Pulmonary artery endothelial cell (primary cell): ENCODE measurements around the gene OR2G3. TPM values are rescaled to one million over a fixed set of nuclear protein-coding genes. Genes with fewer than 3 reads are reported as not detected.

Experiments
- DNase-seq: peaks from one replicate; pipeline ENCODE4 v3.0.0-alpha.2; 2011; ENCODE audit warnings: low read depth, low spot score
- total RNA-seq: library from RNA; depleted of rRNA; stranded (reverse); fragments of >200 nt; gene quantifications from 2 replicates; pipeline ENCODE4 v1.2.3, GENCODE V29; 2014

Gene OR2G3
- not detected in 2 replicates for total RNA-seq

DNA sequence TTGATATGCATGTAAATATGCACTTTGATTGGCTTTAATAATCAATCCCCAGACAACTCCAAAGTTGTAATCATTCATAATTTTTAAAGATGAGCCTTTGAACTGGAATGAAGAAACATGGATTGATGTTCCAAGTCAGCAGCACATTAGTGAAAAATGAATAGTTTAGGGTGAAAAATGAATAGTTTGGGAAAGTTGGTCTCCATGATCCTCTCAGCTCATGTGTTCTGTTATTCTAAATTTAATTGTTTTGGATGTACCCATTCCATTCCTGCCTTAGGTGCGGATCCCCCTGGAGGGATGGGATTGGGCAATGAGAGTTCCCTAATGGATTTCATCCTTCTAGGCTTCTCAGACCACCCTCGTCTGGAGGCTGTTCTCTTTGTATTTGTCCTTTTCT is at the start of gene OR2G3:
TSS of gene OR2G3 (plus strand) at position 301 of the 400 bp plus-strand sequence. CDS start at position 301, 0 bp downstream.
- no peak for DNase-seq

DNA sequence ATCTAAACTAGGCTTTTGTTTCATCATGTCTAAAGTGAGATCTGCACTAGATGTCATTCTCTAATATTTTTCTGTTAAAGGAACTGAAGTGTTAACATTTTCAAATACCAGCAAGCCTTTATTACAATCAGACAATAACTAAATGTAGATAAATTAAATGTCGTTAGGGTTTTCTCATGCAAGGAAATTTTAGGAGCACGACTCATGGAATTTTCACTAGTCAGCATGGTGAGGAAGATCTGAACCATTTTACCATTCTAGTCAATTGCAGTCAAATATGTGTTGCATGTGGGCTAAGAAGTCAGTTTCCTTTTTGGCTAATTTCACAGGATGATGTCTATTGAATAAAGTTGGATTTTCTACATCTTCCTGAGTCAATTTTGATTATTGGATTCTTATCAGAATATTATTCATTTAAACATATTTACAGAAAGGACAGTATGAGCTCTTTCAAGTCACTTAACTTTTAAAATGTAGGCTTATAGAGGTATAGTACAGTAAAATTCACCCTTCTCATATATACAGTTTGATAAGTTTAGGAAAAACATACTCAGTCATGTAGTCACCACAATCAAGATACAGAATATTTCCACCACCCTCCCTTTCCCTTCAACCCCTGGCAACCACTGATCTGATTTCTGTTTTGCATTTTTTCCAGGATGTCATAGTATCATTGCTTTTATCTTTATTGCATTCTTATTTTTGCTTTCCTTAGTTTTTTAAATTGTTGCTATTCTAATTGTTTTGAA is 47.3 kb upstream of the OR2G3 start:
- DNase-seq, result no peak

DNA sequence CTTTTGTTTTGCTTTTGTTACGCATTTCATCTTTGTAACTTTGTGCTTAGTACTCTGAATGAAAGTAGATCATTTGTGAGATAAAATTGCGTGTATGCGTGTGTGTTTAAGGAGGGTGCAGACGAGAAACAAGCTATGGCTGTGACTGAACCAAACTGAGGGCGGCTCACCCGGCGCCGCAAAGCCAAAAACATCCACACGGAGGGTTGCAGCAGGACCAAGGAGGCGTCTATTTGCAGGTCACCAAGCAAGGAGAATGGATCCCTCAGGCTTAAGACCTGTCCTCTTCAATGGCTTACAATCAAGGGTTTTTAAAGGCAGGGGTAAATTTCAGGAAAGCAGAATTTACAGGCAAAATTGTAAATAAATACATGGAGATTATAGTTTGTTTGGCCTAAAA is 43.7 kb upstream of the OR2G3 start:
- no peak for DNase-seq

DNA sequence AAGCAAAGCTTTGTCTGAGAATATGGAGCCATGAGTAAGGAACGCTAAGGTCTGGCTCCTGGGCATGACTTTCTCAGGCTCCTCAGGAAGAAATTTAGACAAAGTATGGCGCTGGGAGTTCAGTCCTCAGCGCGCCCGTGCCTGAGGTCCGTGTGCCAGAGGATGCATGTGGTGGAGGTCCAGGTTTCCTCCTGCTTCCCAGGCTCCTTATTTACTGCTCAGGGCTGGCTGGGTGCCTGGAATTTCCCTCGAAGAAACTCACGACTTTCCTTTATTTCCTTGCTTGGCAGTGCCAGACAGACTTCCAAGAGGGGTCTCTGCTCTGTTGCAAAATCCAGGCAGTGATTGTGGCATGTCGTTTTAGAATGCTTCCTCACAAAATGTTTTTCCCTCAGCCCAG is 43.2 kb upstream of the OR2G3 start:
- no peak for DNase-seq

DNA sequence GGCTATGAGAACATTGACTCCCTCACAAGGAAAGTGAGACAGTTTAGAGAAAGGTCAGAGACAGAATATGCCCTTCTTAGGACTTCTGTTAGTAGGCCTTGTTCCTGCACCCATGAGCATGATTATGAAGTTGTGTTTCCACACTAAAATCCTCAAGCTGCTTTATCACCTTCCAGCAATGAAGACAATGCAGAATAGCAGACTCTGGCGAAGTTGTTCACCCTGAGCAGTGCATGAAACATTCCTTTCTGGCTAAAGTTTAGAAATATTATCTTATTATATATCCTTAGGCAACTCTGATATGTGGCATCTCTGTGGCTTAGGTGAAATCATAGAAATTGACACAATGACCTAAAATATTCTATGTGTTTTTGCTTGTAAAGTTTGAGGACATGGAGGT is 31.1 kb upstream of the OR2G3 start:
- no peak for DNase-seq

DNA sequence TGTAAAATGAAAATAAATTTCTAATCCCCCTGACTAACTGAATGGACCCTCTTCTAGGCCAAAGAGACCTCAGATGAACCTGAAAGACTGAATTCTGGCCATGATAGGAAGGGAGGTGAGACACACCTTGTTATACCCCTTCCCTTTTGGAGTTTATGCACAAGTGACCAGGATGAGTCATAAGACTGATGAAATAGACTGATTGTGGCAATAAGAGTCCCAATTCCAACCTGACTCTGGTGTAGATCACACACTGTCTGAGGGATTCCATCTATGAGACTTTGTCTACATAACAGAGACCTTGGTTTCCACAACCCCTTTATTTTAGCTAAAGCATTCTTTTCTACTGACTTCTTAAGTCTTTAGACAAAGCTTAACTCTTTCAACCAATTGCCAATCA is 30.7 kb upstream of the OR2G3 start:
- no peak for DNase-seq

DNA sequence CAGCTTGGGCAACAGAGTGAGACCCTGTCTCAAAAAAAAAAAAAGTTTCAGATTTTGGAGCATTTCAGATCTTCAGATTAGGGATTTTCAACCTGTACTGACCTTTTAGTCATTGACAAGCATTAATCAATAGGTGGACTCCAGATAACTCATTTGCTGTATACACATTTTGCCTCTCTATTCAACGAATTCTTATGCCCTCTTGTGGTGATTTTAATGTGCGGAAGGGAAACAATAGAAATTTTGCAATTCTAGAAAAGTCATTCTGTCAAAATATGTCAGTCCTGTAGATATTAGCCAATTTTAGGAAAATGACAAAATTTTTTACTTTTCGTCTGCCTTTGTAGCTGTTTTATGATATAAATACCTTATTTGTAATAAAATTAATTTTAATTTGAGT is 28.9 kb upstream of the OR2G3 start:
- DNase-seq, result no peak

DNA sequence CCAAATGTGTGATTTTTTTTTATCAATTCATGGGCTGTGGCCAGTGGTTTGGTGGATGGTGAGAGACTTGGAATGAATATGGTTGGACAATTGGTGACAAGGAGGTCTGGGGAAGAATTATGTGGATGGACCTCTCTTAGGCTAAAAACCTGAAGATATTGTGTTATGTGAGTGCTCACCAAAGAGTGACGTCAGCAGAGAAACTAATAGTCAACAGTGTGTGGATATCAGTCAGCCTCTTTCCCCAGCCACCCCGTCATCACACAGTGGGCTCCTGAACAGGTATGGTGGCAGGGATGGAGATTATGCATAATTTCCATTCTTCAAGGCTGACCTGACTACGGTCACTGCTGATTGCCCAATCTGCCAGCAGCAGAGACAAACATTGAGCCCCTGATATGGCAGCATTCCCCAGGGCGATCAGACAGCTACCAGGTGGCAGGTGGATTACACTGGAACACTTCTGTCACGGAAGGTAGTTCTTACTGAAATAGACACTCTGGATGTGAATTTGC is 26.4 kb upstream of the OR2G3 start:
- DNase-seq, result no peak

DNA sequence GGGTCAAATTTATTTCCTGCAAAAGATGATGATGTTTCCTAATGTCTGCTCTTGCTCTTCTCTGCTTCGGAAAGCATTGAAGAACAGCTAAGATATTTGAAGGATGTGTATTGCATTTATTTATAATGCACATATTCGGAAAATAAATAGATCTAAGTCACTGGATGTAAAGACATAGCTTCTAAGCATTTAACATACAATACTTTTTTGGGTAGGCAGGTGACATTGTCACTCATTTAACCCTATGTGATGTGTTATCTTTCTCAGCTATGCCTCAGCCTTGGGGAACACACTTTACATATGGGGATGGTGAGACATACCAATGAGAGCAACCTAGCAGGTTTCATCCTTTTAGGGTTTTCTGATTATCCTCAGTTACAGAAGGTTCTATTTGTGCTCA is 17.3 kb upstream of the OR2G3 start, which contains the start of gene OR2G2:
TSS of gene OR2G2 (plus strand) at position 301 of the 400 bp plus-strand sequence. CDS start at position 301, 0 bp downstream.
- no peak for DNase-seq

DNA sequence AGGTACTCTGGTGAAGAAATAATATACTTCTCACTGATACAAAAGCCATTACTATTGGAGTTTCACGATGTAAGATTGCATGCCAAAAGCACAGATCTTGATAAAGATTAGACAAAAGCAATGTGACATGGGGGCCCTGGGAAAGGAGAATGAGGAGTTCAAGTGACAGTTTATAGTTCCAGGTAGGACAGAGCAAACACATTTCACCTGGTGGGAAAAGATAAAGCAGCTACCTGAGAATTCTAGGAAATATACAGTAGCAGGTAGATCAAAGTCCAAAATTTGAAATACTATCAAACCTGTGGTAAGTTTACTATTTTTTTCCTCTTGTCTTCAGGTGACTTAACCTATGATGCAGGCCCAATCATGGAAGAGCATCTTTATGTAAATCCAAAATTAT is 8.0 kb downstream of the OR2G3 start:
- DNase-seq, result no peak

DNA sequence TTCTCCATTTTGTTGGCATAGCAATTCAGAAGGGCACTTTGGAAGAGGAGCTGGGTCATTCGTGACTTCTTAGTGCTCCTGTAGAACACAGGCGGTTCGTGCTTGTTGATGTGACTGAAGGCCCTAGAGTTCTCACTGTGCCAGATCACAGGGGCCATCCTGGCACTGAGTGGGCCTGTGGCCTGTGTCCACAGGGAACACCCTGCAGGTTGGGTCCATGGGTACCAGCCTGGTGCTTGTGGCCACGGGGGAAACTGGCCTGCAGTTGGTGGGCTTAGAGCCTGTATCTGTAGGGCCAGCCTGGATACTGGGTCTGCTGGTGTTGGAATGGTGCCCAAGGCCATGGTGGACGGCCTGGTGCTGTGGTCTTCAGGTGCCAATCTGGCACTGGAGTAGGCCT is 9.2 kb downstream of the OR2G3 start:
- no peak for DNase-seq

DNA sequence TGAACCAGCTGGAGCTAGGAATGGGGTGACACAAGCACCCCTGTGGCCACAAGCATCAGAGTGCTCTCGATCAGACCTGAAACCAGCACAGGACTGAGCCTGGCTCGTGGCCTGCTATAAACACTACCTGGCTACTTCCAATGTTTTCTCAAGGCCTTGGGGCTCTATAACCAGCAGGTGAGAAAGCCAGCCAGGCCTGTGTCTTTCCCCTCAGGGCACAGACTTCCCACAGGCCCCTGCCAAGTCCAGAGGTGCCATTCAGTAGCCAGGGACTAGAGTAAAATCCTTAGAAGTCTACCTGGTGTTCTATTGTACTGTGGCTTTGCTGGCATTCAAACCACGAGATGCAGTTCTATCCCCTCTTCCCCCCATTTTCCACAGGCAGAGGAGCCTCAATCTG is 22.6 kb downstream of the OR2G3 start:
- DNase-seq, result no peak

DNA sequence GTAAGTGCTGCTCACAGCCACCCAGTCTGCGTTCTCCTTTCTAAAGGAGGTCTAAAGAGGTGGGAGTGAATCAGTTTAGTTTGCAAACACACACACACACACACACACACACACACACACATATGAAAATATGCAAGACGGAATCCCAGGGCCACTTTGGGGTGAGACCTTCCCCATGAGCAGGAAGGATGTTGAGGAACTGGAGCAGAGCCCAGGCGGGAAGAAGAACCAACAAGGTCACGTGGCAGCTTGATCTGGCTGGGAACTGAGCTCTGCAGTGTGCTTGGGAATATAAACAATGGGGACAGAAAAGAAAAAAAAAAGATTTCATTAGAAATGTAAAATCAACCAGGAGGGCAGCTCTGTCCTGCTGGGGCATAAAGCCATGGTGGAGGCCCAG is 32.6 kb downstream of the OR2G3 start:
- no peak for DNase-seq

DNA sequence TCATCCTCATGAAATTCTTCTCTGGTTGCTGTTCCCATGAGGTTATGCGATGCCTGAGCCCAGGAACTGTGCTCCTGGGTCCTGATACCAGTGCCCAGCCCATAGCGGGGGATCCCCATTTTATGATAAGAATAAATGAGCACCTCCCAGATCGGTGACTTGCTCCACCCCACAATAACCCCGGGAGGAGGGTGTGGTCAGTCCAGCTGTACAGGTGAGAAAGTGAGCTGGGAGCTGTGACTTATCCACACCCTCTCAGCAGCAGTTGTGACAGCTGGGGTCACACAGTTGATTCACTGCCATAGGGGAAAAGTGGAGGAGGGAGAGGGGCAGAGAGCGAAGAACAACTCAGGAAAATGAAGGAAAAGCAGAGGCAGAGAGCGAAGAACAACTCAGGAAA is 33.4 kb downstream of the OR2G3 start:
- no peak for DNase-seq

DNA sequence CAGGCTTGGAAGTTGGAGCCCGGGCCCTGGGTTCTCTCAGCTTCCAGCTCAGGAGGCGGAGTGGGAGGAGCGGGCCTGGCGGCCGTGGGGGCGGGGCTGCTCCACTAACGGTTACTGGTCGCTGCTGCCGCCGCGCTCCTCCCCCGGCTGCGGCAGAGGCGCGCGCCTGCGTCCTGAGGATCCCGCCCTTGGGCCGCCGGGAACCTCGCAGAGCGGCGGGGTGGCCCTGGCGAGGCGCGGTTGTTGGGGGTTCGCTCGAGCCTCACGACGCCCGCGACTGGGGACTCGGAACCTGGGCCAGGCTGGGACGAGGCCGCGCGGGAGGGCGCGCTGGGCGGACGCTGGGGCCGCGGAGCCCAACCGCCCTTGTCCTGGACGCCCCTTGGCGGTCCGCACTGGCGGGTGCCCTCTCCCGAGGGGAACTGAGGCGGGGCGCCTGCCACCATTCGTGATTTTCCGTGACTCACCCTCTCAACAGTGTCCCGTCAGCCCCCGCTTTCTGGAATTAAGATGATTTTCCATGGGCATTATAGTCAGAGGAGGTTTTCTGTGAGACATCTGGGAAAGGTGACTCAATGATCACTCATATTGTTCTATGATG is 34.1 kb downstream of the OR2G3 start:
- no peak for DNase-seq

DNA sequence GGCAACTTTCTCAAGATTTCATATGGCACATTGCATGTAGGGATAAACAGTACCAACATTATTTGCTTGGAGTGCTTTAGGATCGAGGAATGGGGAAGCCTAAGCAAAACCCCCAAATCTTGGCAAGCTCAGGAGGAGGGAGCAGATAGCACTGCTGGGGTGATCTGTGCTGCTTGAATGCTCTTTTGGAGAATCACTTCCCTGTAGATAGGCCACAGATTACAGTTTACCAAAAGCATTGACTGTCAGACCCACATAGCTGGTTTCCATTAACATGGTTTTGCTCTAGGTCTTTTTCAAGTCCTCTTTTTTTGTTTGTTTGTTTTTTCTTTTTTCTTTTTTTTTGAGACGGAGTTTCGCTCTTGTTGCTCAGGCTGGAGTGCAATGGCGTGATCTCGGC is 37.4 kb downstream of the OR2G3 start:
- DNase-seq, result no peak

DNA sequence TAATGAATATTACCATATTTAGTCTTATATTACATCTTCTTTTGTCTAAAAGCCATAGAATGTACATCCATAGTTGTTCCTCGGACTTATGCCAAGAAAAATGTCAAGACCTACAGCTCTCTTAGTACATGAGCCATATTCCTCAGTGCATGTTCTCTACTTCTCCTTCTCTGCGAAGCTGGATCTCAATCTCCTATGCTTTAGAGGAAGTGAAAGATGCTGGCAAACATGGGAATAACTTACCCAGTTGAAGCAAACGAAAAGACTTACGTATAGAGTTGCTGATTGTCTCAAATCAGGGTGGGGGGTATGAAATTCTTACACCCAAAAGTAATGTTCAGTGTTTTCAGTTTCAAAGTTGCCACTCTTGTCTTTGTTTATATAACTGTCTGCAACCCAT is 41.5 kb downstream of the OR2G3 start:
- no peak for DNase-seq

DNA sequence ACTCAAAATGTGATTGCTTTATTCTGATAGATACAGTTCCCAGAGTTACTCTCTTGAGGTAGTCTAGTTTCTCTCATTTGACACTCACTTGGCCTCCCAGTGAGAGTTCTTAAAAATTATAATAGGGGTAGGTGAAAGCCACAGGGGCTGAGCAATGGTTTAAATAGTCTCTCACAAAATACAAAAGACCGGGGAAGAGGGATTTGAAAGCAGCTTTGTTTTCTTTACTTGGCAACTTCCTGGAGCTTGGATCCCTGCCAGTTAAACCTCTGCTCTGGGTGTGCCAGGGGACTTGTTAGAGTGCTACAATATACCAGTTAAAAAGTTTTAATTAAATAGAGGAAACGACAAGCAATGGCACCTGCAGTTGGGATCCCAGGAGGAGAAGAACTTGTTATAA is 42.5 kb downstream of the OR2G3 start:
- no peak for DNase-seq

DNA sequence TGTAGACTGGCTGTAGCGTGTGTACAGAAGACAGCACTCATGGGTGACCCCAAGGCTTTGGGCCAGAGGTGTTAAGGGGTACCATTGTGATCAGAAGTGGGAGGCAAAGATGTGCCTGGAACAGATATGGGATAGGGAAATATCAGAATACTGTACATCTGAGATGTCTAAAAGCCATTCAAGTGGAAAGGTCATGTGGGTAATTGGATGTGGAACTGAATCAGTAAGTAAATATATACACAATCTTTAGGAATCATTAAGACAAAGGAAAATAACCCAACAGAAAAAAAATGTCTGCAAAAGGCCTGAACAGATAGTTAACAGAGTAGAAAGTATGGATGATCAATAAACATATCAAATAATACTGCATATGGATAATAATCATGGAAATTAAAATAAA is 47.7 kb downstream of the OR2G3 start:
- DNase-seq, result no peak
